HG03432 (cell line): Measurements from ENCODE around the gene FAM9B.

Source experiments
- ATAC-seq: cut with Tn5 transposase; IDR thresholded peaks from one replicate; pipeline ENCODE4 v1.9.1; 2021; ENCODE audit warnings: mild to moderate bottlenecking, moderate library complexity; ENCODE audit not compliant: unreplicated experiment

The FAM9B gene

DNA sequence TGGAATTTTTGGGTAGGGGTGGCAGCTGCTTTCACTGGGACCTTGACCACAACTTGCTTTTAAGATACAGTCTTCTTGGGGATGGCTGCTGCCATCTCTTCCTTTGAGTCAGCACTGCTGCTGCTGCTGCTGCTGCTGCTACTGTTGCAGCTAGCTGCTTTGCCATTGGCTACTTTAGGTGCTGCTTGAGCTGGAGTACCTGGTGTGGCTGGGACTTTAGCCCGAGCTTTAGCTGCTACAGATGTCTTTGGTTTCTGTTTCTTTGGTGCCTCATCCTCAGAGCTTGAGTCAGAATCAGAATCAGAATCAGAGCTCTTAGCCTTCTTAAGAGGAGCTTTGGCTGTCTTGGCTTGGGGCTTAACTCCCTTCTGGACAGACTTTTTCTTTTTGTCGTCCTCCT is 52.2 kb downstream of the FAM9B start:
- no peak for ATAC-seq

- ATAC-seq = no peak
Observed at GRCh38 chrX:8980756-8981155, 53.2 kb downstream of the FAM9B start.
